ENCODE measurements around the gene NR2E3. TPM values are rescaled to one million over a fixed set of nuclear protein-coding genes. Genes with fewer than 3 reads are reported as not detected.

The NR2E3 gene
- polyA plus RNA-seq, 3 donors, result 0.04 to 0.10 TPM; not detected in 1

GRCh38 chr15:71811036-71811736 is 832 bp downstream of the NR2E3 start:
- no peak overlapping the region for H3K27ac ChIP-seq (ENCODE audit: low read depth, low read length)
- 85 to 88% (median 86%) methylated on average over 27 of the region's 27 CpGs for WGBS, 3 donors

GRCh38 chr15:71811752-71812735 is 1.7 kb downstream of the NR2E3 start:
- H3K27ac ChIP-seq (ENCODE audit: low read depth, low read length), result no peak overlapping the region
- 84 to 92% (median 90%) methylated on average over 25 to 38 of the region's 38 CpGs for WGBS, 3 donors

- H3K27ac ChIP-seq (ENCODE audit: low read depth, low read length), result no peak overlapping the region
- WGBS, 3 donors, result 90 to 94% (median 90%) methylated on average over 16 of the region's 16 CpGs
These were observed 2.8 kb downstream of the NR2E3 start for GRCh38 chr15:71812966-71813722.

GRCh38 chr15:71813723-71814470 is 3.5 kb downstream of the NR2E3 start:
- no peak overlapping the region for H3K27ac ChIP-seq (ENCODE audit: low read depth, low read length)
- WGBS, 3 donors, result 79 to 89% (median 85%) methylated on average over 9 of the region's 9 CpGs

- 93 to 94% (median 94%) methylated on average over 3 of the region's 3 CpGs for WGBS, 3 donors
- no peak overlapping the region for H3K27ac ChIP-seq (ENCODE audit: low read depth, low read length)
These were observed 4.9 kb downstream of the NR2E3 start for GRCh38 chr15:71815301-71815700.

GRCh38 chr15:71817351-71817750 is 7.0 kb downstream of the NR2E3 start:
- WGBS, 3 donors, result 95 to 96% (median 95%) methylated on average over 13 of the region's 13 CpGs
- H3K27ac ChIP-seq (ENCODE audit: low read depth, low read length), result no peak overlapping the region

GRCh38 chr15:71820127-71820526 is 9.8 kb downstream of the NR2E3 start:
- 90 to 100% (median 100%) methylated on average over 1 of the region's 1 CpG for WGBS, 3 donors
- H3K27ac ChIP-seq (ENCODE audit: low read depth, low read length), result no peak overlapping the region

- H3K27ac ChIP-seq (ENCODE audit: low read depth, low read length), result no peak overlapping the region
- WGBS, 3 donors, result 83 to 93% (median 91%) methylated on average over 5 of the region's 5 CpGs
These were observed 11.3 kb downstream of the NR2E3 start for GRCh38 chr15:71821547-71822129.

- 88 to 95% (median 93%) methylated on average over 3 of the region's 3 CpGs for WGBS, 3 donors
- H3K27ac ChIP-seq (ENCODE audit: low read depth, low read length), result no peak overlapping the region
These were observed 12.7 kb downstream of the NR2E3 start for GRCh38 chr15:71822890-71823630.

GRCh38 chr15:71823801-71824200 is 13.4 kb downstream of the NR2E3 start:
- WGBS, 3 donors, result 72 to 85% (median 73%) methylated on average over 3 of the region's 3 CpGs
- no peak overlapping the region for H3K27ac ChIP-seq (ENCODE audit: low read depth, low read length)

- no peak overlapping the region for H3K27ac ChIP-seq (ENCODE audit: low read depth, low read length)
- 92 to 95% (median 95%) methylated on average over 4 of the region's 4 CpGs for WGBS, 3 donors
These were observed 14.8 kb downstream of the NR2E3 start for GRCh38 chr15:71825021-71825730.

- WGBS, 3 donors, result 85 to 95% (median 91%) methylated on average over 5 of the region's 5 CpGs
- peak overlapping the region; percentile 13 for H3K27ac ChIP-seq (ENCODE audit: low read depth, low read length)
These were observed 15.8 kb downstream of the NR2E3 start for GRCh38 chr15:71826196-71826595.

- 93 to 100% (median 96%) methylated on average over 2 of the region's 2 CpGs for WGBS, 3 donors
- H3K27ac ChIP-seq (ENCODE audit: low read depth, low read length), result no peak overlapping the region
These were observed 20.6 kb downstream of the NR2E3 start for GRCh38 chr15:71830981-71831380.

- no peak overlapping the region for H3K27ac ChIP-seq (ENCODE audit: low read depth, low read length)
- WGBS, 3 donors, result 95 to 97% (median 96%) methylated on average over 3 of the region's 3 CpGs
These were observed 31.2 kb downstream of the NR2E3 start for GRCh38 chr15:71841563-71841962.

GRCh38 chr15:71844916-71845315 is 34.6 kb downstream of the NR2E3 start:
- WGBS, 3 donors, result 64 to 89% (median 72%) methylated on average over 2 of the region's 2 CpGs
- no peak overlapping the region for H3K27ac ChIP-seq (ENCODE audit: low read depth, low read length)

- H3K27ac ChIP-seq (ENCODE audit: low read depth, low read length), result no peak overlapping the region
- 87 to 100% (median 92%) methylated on average over 1 of the region's 1 CpG for WGBS, 3 donors
These were observed 43.2 kb downstream of the NR2E3 start for GRCh38 chr15:71853543-71853942.
